A673 (cell line): ENCODE data around the gene SLC30A1.

Experiments
- EZH2 ChIP-seq: fragments of 200-600 bp; sonication (generic); IDR thresholded peaks from 2 replicates; pipeline ENCODE4 v1.6.1; 2017; ENCODE audit warnings: borderline replicate concordance, low read depth, mild to moderate bottlenecking, mixed read lengths, antibody characterized with exemption, low read length; ENCODE audit not compliant: poor library complexity, severe bottlenecking
- TF ChIP-seq, protein P1 (sequence below): fragments of 300-800, 200-600 bp; sonication (generic); conservative IDR thresholded peaks from 2 replicates; pipeline ENCODE4 v1.5.1; 2017; ENCODE audit warnings: low read depth, mild to moderate bottlenecking, antibody characterized with exemption, low read length, moderate library complexity, mixed read lengths

- TF ChIP-seq, protein P1, sequence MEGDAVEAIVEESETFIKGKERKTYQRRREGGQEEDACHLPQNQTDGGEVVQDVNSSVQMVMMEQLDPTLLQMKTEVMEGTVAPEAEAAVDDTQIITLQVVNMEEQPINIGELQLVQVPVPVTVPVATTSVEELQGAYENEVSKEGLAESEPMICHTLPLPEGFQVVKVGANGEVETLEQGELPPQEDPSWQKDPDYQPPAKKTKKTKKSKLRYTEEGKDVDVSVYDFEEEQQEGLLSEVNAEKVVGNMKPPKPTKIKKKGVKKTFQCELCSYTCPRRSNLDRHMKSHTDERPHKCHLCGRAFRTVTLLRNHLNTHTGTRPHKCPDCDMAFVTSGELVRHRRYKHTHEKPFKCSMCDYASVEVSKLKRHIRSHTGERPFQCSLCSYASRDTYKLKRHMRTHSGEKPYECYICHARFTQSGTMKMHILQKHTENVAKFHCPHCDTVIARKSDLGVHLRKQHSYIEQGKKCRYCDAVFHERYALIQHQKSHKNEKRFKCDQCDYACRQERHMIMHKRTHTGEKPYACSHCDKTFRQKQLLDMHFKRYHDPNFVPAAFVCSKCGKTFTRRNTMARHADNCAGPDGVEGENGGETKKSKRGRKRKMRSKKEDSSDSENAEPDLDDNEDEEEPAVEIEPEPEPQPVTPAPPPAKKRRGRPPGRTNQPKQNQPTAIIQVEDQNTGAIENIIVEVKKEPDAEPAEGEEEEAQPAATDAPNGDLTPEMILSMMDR = no peak
- TF ChIP-seq EZH2 = no peak
Measured at GRCh38 chr1:211557894-211558625, 20.9 kb downstream of the SLC30A1 start.
